Mesenchymal stem cell (in vitro differentiated cells and primary cell): ENCODE results near the gene SETX.

Experiments
- DNase-seq: peaks from one replicate; pipeline ENCODE4 v3.0.0-alpha.2; 2013
- H2AFZ ChIP-seq: one replicate; pipeline ENCODE4 v1.6.1; 2013; ENCODE audit warnings: low read depth, mild to moderate bottlenecking, control low read depth, inconsistent platforms, low read length, moderate library complexity
- H2AK5ac ChIP-seq: 2 replicates; pipeline ENCODE4 v1.6.1; 2013; ENCODE audit warnings: low read length, moderate library complexity, mild to moderate bottlenecking, inconsistent platforms; ENCODE audit not compliant: severe bottlenecking
- H2BK120ac ChIP-seq: one replicate; pipeline ENCODE4 v1.6.1; 2013; ENCODE audit warnings: low read depth, mild to moderate bottlenecking, inconsistent platforms, low read length, moderate library complexity
- H2BK12ac ChIP-seq, 2 experiments: one replicate each; pipeline ENCODE4 v1.6.1; 2013; ENCODE audit warnings: inconsistent platforms in 2 of 2, low read length in 2 of 2, mild to moderate bottlenecking in 2 of 2, moderate library complexity in 2 of 2, control low read depth in 1 of 2
- H2BK15ac ChIP-seq: one replicate; pipeline ENCODE4 v1.6.1; 2013; ENCODE audit warnings: mild to moderate bottlenecking, low read depth, inconsistent platforms; ENCODE audit not compliant: poor library complexity, severe bottlenecking
- H2BK5ac ChIP-seq: 2 replicates; pipeline ENCODE4 v1.6.1; 2013; ENCODE audit warnings: low read depth, mild to moderate bottlenecking, low read length, control low read depth, inconsistent platforms; ENCODE audit not compliant: poor library complexity, severe bottlenecking
- H3K14ac ChIP-seq, 2 experiments: one replicate each; pipeline ENCODE4 v1.6.1; 2013; ENCODE audit warnings: inconsistent platforms in 2 of 2, low read length in 2 of 2, control low read depth in 1 of 2, mild to moderate bottlenecking in 1 of 2, moderate library complexity in 1 of 2
- H3K18ac ChIP-seq, 2 experiments: one replicate each; pipeline ENCODE4 v1.6.1; 2013; ENCODE audit warnings: inconsistent platforms in 2 of 2, low read length in 2 of 2, control low read depth in 1 of 2, low read depth in 1 of 2, mild to moderate bottlenecking in 1 of 2
- H3K23ac ChIP-seq, 2 experiments: one replicate each; pipeline ENCODE4 v1.6.1; 2013; ENCODE audit warnings: inconsistent platforms in 2 of 2, low read length in 2 of 2, mild to moderate bottlenecking in 2 of 2, moderate library complexity in 2 of 2, control low read depth in 1 of 2
- H3K27ac ChIP-seq: 2 replicates; pipeline ENCODE4 v1.5.1; 2013; ENCODE audit warnings: mild to moderate bottlenecking, moderate library complexity, low read length, control low read depth, inconsistent platforms; ENCODE audit not compliant: poor library complexity, severe bottlenecking
- H3K27me3 ChIP-seq, 2 experiments: 2 replicates each; pipeline versions ENCODE4 v1.6.1 to v1.7.0; 2013; ENCODE audit warnings: low read length in 2 of 2, mild to moderate bottlenecking in 2 of 2, moderate library complexity in 2 of 2, control low read depth in 1 of 2, inconsistent platforms in 1 of 2; ENCODE audit not compliant: control insufficient read depth in 1 of 2, insufficient read depth in 1 of 2
- H3K36me3 ChIP-seq, 2 experiments: 2 replicates each; pipeline versions ENCODE4 v1.6.1 to v1.7.0; 2013; ENCODE audit warnings: low read length in 2 of 2, control low read depth in 1 of 2, inconsistent platforms in 1 of 2, low read depth in 1 of 2, mild to moderate bottlenecking in 1 of 2; ENCODE audit not compliant: insufficient read depth in 2 of 2, control insufficient read depth in 1 of 2
- H3K4ac ChIP-seq, 2 experiments: one replicate each; pipeline ENCODE4 v1.6.1; 2013; ENCODE audit warnings: inconsistent platforms in 2 of 2, low read length in 2 of 2, mild to moderate bottlenecking in 2 of 2, moderate library complexity in 2 of 2, control low read depth in 1 of 2, low read depth in 1 of 2
- H3K4me1 ChIP-seq: 2 replicates; pipeline ENCODE4 v1.6.1; 2013; ENCODE audit warnings: low read depth, low read length, control low read depth; ENCODE audit not compliant: control insufficient read depth, insufficient read depth
- H3K4me2 ChIP-seq: 2 replicates; pipeline ENCODE4 v1.6.1; 2013; ENCODE audit warnings: low read length, mild to moderate bottlenecking, inconsistent platforms; ENCODE audit not compliant: poor library complexity, severe bottlenecking
- H3K4me3 ChIP-seq, 2 experiments: 2 replicates each; pipeline versions ENCODE4 v1.5.1 to v1.7.0; 2013; ENCODE audit warnings: low read length in 2 of 2, mild to moderate bottlenecking in 2 of 2, control low read depth in 1 of 2, low read depth in 1 of 2; ENCODE audit not compliant: insufficient read depth in 1 of 2
- H3K79me1 ChIP-seq: replicated peaks from 2 replicates; pipeline ENCODE4 v1.6.1; 2013; ENCODE audit warnings: mild to moderate bottlenecking, control low read depth, low read length, inconsistent platforms; ENCODE audit not compliant: poor library complexity, severe bottlenecking
- H3K9ac ChIP-seq: 2 replicates; pipeline ENCODE4 v1.7.0; 2013; ENCODE audit warnings: mild to moderate bottlenecking, low read length, moderate library complexity
- H3K9me3 ChIP-seq: 2 replicates; pipeline ENCODE4 v1.7.0; 2013; ENCODE audit warnings: mild to moderate bottlenecking, low read length; ENCODE audit not compliant: control insufficient read depth
- H4K8ac ChIP-seq: one replicate; pipeline ENCODE4 v1.6.1; 2013; ENCODE audit warnings: inconsistent platforms, mild to moderate bottlenecking, low read length, moderate library complexity
- H4K91ac ChIP-seq: one replicate; pipeline ENCODE4 v1.6.1; 2013; ENCODE audit warnings: mild to moderate bottlenecking, low read length, inconsistent platforms
- WGBS: methylation state at CpG from one replicate; pipeline ENCODE4 v1.1.7; 2013; ENCODE audit warnings: mixed read lengths; 5-methylcytosine and 5-hydroxymethylcytosine counted together

The SETX gene

GRCh38 chr9:132367613-132368313 is 13.0 kb upstream of the SETX start:
- H3K4me3 ChIP-seq, result no peak overlapping the region
- no peak overlapping the region for H2BK5ac ChIP-seq
- H2BK12ac ChIP-seq, result no peak overlapping the region
- no peak overlapping the region for H2AK5ac ChIP-seq
- H3K14ac ChIP-seq, result no peak overlapping the region
- no peak overlapping the region for H2BK15ac ChIP-seq
- H3K9ac ChIP-seq, result no peak overlapping the region
- H3K27ac ChIP-seq, result no peak overlapping the region
- no peak overlapping the region for H3K23ac ChIP-seq
- H3K4me2 ChIP-seq, result no peak overlapping the region
- H3K4me1 ChIP-seq, result no peaks in the 10 kb centered on the region
- DNase-seq, result no peak
- H2AFZ ChIP-seq, result no peak overlapping the region
- H3K18ac ChIP-seq, result no peak overlapping the region
- H3K79me1 ChIP-seq, result no peaks in the 10 kb centered on the region
- H3K9me3 ChIP-seq, result no peaks in the 10 kb centered on the region
- no peak overlapping the region for H2BK120ac ChIP-seq
- no peak overlapping the region for H4K8ac ChIP-seq
- H3K27me3 ChIP-seq, result no peaks in the 10 kb centered on the region
- no peaks in the 10 kb centered on the region for H3K36me3 ChIP-seq
- 47% methylated on average over 13 of the region's 13 CpGs for WGBS
- no peak overlapping the region for H4K91ac ChIP-seq
- H3K4ac ChIP-seq, result no peak overlapping the region

GRCh38 chr9:132366481-132366880 is 11.7 kb upstream of the SETX start:
- 98% methylated on average over 4 of the region's 4 CpGs for WGBS
- Histone ChIP-seq H4K8ac (no peak overlapping the region), H3K4ac (no peak overlapping the region), H3K4me3 (no peak overlapping the region), H3K27ac (no peak overlapping the region), H2AFZ (no peak overlapping the region), H3K9ac (no peak overlapping the region), H3K18ac (no peak overlapping the region), H3K9me3 (no peaks in the 10 kb centered on the region), H3K14ac (no peak overlapping the region), H2BK120ac (no peak overlapping the region), H4K91ac (no peak overlapping the region), H3K4me2 (no peak overlapping the region), H3K36me3 (no peaks in the 10 kb centered on the region), H2BK15ac (no peak overlapping the region), H3K79me1 (no peaks in the 10 kb centered on the region), H2BK5ac (no peak overlapping the region), H3K4me1 (no peaks in the 10 kb centered on the region), H2AK5ac (no peak overlapping the region), H3K27me3 (no peaks in the 10 kb centered on the region), H2BK12ac (no peak overlapping the region), H3K23ac (no peak overlapping the region)
- DNase-seq, result no peak

GRCh38 chr9:132365986-132366385 is 11.2 kb upstream of the SETX start:
- H3K27ac ChIP-seq, result no peak overlapping the region
- H3K4ac ChIP-seq, result no peak overlapping the region
- H2BK15ac ChIP-seq, result no peak overlapping the region
- no CpG with 5 or more reads among the region's 3 CpGs for WGBS
- H4K8ac ChIP-seq, result no peak overlapping the region
- no peaks in the 10 kb centered on the region for H3K4me1 ChIP-seq
- H4K91ac ChIP-seq, result no peak overlapping the region
- H3K79me1 ChIP-seq, result no peaks in the 10 kb centered on the region
- DNase-seq, result no peak
- no peak overlapping the region for H3K4me3 ChIP-seq
- H2BK12ac ChIP-seq, result no peak overlapping the region
- no peak overlapping the region for H2AK5ac ChIP-seq
- H3K36me3 ChIP-seq, result no peaks in the 10 kb centered on the region
- H3K4me2 ChIP-seq, result no peak overlapping the region
- no peak overlapping the region for H2BK120ac ChIP-seq
- H3K14ac ChIP-seq, result no peak overlapping the region
- H3K18ac ChIP-seq, result no peak overlapping the region
- no peaks in the 10 kb centered on the region for H3K27me3 ChIP-seq
- H3K23ac ChIP-seq, result no peak overlapping the region
- H3K9me3 ChIP-seq, result no peaks in the 10 kb centered on the region
- H2AFZ ChIP-seq, result no peak overlapping the region
- H3K9ac ChIP-seq, result no peak overlapping the region
- no peak overlapping the region for H2BK5ac ChIP-seq

GRCh38 chr9:132364068-132364467 is 9.3 kb upstream of the SETX start:
- H2BK120ac ChIP-seq, result no peak overlapping the region
- H3K4me1 ChIP-seq, result no peaks in the 10 kb centered on the region
- no peak overlapping the region for H3K18ac ChIP-seq
- H3K4me2 ChIP-seq, result no peak overlapping the region
- no peak overlapping the region for H3K23ac ChIP-seq
- H3K4me3 ChIP-seq, result no peak overlapping the region
- H4K91ac ChIP-seq, result no peak overlapping the region
- no peak overlapping the region for H3K27ac ChIP-seq
- H4K8ac ChIP-seq, result no peak overlapping the region
- DNase-seq, result no peak
- no peaks in the 10 kb centered on the region for H3K79me1 ChIP-seq
- no peaks in the 10 kb centered on the region for H3K9me3 ChIP-seq
- no peak overlapping the region for H2BK12ac ChIP-seq
- H3K14ac ChIP-seq, result no peak overlapping the region
- H2BK15ac ChIP-seq, result no peak overlapping the region
- H2AK5ac ChIP-seq, result no peak overlapping the region
- H3K27me3 ChIP-seq, result no peaks in the 10 kb centered on the region
- H2AFZ ChIP-seq, result no peak overlapping the region
- H3K4ac ChIP-seq, result no peak overlapping the region
- no peak overlapping the region for H2BK5ac ChIP-seq
- 98% methylated on average over 9 of the region's 9 CpGs for WGBS
- H3K36me3 ChIP-seq, result no peaks in the 10 kb centered on the region
- H3K9ac ChIP-seq, result no peak overlapping the region
